ENCODE results near the gene C1R.

The C1R gene

DNA sequence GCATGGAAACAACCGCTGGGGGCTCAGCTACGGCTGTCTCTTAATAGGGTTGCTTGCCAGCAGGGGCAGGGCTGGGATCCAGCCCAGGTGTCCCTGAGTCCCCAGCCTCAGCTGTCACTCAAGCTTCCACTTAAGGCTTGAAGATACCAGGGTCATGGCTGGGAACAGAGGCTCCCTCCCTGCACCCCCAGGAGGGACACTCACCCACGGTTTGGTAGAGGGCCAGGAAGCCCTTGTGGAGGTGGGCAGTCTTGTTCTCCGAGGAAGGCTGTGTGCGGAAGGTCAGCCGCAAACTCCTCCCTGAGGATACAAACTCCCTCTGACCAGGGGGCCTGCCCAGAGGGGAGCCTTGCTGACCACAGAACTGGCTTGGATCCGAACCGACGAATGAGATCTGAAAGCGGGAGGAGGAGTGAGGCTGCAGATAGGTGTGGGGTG, 9.5 kb upstream of the C1R start:
- DNase-seq (ENCODE audit: insufficient read length, low spot score): no peak
- no peak for FAIRE-seq
- TF ChIP-seq POLR2A (IDR thresholded peaks at IDR 0.05; ENCODE audit: low read depth, low read length): no peak
- TF ChIP-seq PAX5 (IDR thresholded peaks at IDR 0.05; ENCODE audit: insufficient read depth, low read length, severe bottlenecking): no peak
- TF ChIP-seq SPI1 (IDR thresholded peaks at IDR 0.05; ENCODE audit: low read depth, low read length): no peak
- TF ChIP-seq POU2F2 (IDR thresholded peaks at IDR 0.05; ENCODE audit: low read depth, low read length): no peak
- no peak for TF ChIP-seq TAF1 (IDR thresholded peaks at IDR 0.05; ENCODE audit: low read depth, low read length)
- TF ChIP-seq POLR2AphosphoS5 (IDR thresholded peaks at IDR 0.05; ENCODE audit: low read depth, low read length): no peak

DNA sequence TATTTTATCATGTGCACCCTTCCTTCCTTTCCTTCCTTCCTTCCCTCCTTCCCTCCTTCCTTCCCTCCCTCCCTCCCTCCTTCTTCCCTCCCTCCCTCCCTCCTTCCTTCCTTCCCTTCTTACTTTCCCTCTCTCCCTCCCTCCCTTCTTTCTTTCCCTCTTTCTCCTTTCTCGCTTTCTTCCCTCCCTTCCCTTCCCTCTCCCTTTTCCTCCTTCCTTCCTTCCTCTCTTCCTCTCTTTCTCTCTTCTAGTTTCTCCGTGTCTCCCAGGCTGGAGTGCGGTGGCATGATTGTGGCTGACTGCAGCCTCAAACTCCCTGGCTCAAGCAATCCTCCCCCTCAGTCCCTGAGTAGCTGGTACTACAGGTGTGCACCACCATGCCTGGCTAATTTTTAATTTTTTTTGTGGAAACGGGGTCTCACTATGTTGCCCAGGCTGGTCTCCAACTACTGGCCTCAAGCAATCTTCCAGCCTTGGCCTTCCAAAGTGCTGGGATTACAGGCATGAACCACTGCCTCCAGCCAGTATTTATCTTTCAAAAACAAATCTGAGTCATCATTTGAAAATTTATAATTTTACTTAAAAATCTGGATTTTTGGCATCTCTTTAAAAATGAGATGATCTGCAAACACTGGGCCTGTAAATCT, 8.9 kb upstream of the C1R start:
- no peak for TF ChIP-seq TAF1 (IDR thresholded peaks at IDR 0.05; ENCODE audit: low read depth, low read length)
- TF ChIP-seq PAX5 (IDR thresholded peaks at IDR 0.05; ENCODE audit: insufficient read depth, low read length, severe bottlenecking): no peak
- TF ChIP-seq POLR2A (IDR thresholded peaks at IDR 0.05; ENCODE audit: low read depth, low read length): no peak
- TF ChIP-seq SPI1 (IDR thresholded peaks at IDR 0.05; ENCODE audit: low read depth, low read length): no peak
- no peak for TF ChIP-seq POU2F2 (IDR thresholded peaks at IDR 0.05; ENCODE audit: low read depth, low read length)
- no peak for TF ChIP-seq POLR2AphosphoS5 (IDR thresholded peaks at IDR 0.05; ENCODE audit: low read depth, low read length)
- DNase-seq (ENCODE audit: insufficient read length, low spot score) (no peak), FAIRE-seq (no peak)

DNA sequence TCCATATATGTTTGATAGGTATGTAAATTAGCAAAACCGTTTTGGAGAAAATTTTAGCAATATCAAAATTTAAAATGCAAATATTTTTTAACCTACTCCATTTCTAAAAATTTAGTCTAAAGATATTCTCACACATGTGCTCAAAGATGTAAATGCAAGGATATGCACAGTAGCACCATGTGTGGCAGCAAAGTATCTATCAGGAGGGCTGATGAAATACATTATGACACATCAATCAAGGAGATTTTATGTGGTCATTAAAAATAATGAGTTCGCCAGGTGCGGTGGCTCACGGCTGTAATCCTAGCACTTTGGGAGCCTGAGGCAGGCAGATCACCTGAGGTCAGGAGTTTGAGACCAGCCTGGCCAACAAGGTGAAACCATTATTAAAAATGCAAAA, 8.0 kb upstream of the C1R start:
- no peak for DNase-seq (ENCODE audit: insufficient read length, low spot score)
- no peak for FAIRE-seq
- no peak for TF ChIP-seq SPI1 (IDR thresholded peaks at IDR 0.05; ENCODE audit: low read depth, low read length)

DNA sequence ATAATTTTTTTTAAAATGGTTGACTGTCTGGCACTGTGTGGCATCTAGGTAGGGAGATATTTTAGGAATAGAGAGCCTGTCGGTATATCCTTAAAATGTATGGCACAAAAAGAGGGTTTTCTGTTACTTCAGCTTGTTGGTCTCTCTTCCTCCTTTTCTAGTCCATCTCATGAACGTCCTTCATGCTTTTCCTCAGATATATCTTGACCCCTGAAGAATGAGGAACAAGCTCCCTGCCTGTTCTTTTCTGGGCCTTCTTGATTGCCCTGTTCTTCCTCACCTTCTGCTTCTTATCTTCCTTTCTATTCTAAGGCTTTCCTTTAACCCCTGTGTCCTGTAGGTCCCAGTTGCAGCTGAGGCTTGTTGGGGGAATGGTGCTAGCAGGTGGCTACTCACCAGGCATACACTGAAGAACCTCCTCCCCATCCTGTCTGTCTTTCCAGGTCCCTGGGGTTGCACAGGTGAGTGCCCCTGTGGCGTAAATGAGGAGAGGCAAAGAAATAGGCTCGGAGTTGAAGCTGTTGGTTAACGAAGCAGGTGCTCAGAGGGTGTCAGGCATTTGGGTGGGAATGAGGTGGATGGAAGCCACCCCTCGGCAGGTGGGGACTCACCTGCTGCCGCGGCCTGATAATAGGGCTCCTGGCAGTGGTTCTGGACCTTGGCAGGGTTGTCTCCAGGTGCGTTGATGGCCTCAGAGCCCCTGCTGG, 7.2 kb upstream of the C1R start:
- DNase-seq (ENCODE audit: insufficient read length, low spot score) (no peak), FAIRE-seq (no peak)
- TF ChIP-seq POU2F2 (IDR thresholded peaks at IDR 0.05; ENCODE audit: low read depth, low read length): no peak

DNA sequence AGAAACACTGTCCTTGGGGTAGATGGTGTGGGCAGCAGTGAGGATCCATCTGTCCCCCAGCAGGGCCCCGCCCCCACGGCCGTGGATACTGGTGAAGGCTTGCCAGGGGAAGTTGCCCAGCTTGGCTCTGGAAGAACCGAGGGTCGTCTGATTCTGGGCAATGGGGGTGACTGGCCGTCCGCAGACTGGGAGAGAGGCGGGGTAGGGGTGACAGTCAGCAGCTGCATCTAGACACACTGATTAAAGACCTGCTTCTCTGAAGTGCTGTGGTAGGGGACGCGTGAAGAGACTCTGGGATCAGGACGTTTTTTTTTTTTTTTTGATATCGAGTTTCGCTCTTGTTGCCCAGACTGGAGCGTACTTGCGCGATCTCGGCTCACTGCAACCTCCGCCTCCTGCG, 4.7 kb upstream of the C1R start:
- FAIRE-seq (no peak), DNase-seq (ENCODE audit: insufficient read length, low spot score) (no peak)
- TF ChIP-seq PAX5 (IDR thresholded peaks at IDR 0.05; ENCODE audit: insufficient read depth, low read length, severe bottlenecking) (no peak), SPI1 (IDR thresholded peaks at IDR 0.05; ENCODE audit: low read depth, low read length) (no peak), TAF1 (IDR thresholded peaks at IDR 0.05; ENCODE audit: low read depth, low read length) (no peak), POU2F2 (IDR thresholded peaks at IDR 0.05; ENCODE audit: low read depth, low read length) (no peak), POLR2A (IDR thresholded peaks at IDR 0.05; ENCODE audit: low read depth, low read length) (no peak), POLR2AphosphoS5 (IDR thresholded peaks at IDR 0.05; ENCODE audit: low read depth, low read length) (no peak)

DNA sequence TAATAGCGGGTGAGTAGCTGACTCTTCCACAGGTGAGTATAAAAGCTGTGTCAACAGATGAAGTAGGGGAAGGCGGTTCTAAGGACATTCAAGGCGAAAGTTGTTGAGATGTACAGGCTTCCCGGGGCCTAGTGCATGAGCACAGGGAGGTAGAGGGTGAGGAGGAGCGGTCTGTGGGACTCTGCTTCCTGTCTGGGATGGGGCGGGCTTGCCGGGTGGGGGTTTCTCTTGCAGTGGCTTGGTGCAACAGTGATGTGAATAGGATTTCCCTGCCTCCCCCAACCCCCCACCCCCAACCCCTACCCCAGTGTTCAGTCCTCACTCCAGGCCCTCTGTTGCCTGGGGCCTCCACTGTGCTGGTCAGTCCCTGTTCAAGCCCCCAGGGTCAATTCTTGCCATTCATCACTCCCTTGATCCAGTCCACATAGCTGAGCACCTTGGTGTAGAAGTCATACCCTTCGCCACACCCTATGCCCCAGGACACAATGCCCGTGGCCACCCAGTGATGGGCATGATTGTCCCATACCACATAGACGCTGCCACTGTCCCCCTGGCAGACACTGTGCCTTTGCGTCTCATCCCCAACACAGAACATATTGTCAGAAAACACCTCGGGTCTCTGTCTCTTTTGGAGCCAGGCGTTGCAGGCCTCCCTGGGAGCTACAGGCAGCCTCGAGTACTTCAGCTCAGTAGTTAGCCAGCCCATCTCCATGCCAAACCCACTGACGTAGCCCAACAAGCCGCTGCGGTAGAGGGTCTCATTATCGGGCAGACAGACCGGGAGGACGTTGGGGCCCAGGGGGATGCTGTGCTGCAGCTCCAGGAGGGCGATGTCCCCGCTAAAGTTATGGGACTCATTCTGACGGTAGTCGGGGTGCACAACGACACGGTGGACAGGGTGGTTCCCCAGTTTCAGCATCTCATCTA, 4.0 kb upstream of the C1R start:
- TF ChIP-seq POU2F2 (IDR thresholded peaks at IDR 0.05; ENCODE audit: low read depth, low read length) (no peak), SPI1 (IDR thresholded peaks at IDR 0.05; ENCODE audit: low read depth, low read length) (no peak)
- no peak for DNase-seq (ENCODE audit: insufficient read length, low spot score)
- FAIRE-seq: no peak

DNA sequence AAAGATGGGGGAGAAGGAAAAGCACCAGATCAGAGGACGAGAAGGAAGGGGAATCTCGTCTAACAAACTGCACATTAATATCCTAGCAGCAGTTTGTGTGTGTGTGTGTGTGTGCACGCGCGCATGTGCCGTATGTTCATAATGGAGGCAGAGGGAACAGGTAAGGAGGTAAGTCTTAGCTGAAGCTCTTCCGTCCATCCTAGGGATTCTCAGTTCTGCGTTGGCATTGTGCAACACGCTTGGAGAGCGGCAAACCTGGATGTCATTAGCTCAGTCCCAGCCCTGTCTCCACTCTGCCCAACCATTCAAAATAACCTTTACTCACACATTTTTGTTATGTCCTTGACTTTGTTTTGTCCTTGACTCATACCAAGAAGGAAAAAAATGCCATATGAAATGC, 1.6 kb upstream of the C1R start:
- DNase-seq (ENCODE audit: insufficient read length, low spot score) (no peak), FAIRE-seq (no peak)
- TF ChIP-seq POU2F2 (IDR thresholded peaks at IDR 0.05; ENCODE audit: low read depth, low read length): no peak
- TF ChIP-seq TAF1 (IDR thresholded peaks at IDR 0.05; ENCODE audit: low read depth, low read length): no peak
- no peak for TF ChIP-seq POLR2A (IDR thresholded peaks at IDR 0.05; ENCODE audit: low read depth, low read length)
- TF ChIP-seq POLR2AphosphoS5 (IDR thresholded peaks at IDR 0.05; ENCODE audit: low read depth, low read length): no peak
- no peak for TF ChIP-seq SPI1 (IDR thresholded peaks at IDR 0.05; ENCODE audit: low read depth, low read length)
- TF ChIP-seq PAX5 (IDR thresholded peaks at IDR 0.05; ENCODE audit: insufficient read depth, low read length, severe bottlenecking): no peak

DNA sequence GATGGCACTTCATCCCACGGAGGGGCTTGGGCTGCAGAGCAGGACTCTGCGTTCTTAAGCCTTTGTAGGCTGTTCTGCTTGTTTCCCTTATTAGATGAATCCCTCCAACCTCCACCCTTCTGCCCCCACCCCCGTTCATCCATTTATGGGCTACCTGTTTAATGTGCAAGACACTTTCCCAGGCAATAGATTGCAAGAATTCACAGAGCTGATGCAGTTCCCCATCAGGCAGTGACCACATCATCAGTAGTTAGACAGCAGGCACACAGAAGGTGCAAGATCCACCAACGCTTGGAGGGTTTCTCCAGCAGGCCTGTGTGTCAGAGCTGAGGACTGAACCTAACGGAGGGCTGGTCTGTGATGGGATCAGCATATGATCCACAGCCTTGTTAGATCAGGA, 1.2 kb upstream of the C1R start:
- FAIRE-seq (no peak), DNase-seq (ENCODE audit: insufficient read length, low spot score) (no peak)
- TF ChIP-seq POU2F2 (IDR thresholded peaks at IDR 0.05; ENCODE audit: low read depth, low read length) (no peak), SPI1 (IDR thresholded peaks at IDR 0.05; ENCODE audit: low read depth, low read length) (no peak), PAX5 (IDR thresholded peaks at IDR 0.05; ENCODE audit: insufficient read depth, low read length, severe bottlenecking) (no peak), POLR2A (IDR thresholded peaks at IDR 0.05; ENCODE audit: low read depth, low read length) (no peak), POLR2AphosphoS5 (IDR thresholded peaks at IDR 0.05; ENCODE audit: low read depth, low read length) (no peak), TAF1 (IDR thresholded peaks at IDR 0.05; ENCODE audit: low read depth, low read length) (no peak)

DNA sequence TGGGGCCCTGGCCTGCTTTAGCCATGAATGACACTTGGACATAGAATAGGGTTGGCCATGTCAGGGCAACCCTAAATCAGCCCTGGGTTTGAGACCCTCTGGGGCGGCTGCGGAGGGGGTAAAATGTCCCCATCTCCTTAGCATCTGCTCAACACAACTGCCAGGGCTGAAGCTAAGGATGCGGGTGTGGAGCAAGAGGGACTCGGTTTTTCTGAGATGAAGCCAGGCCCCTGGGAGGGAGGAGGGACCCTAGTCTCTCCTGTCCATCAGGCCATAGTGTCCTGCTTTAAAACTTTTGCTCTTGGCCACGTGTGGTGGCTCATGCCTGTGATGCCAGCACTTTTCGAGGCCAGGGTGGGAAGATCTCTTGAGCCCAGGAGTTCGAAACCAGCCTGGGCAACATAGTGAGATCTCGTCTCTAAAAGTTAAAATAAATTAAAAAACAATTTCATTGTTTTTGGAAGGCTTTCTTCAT, 778 bp upstream of the C1R start:
- FAIRE-seq (no peak), DNase-seq (ENCODE audit: insufficient read length, low spot score) (no peak)
- no peak for TF ChIP-seq POLR2AphosphoS5 (IDR thresholded peaks at IDR 0.05; ENCODE audit: low read depth, low read length)
- TF ChIP-seq POU2F2 (IDR thresholded peaks at IDR 0.05; ENCODE audit: low read depth, low read length): no peak
- TF ChIP-seq SPI1 (IDR thresholded peaks at IDR 0.05; ENCODE audit: low read depth, low read length): no peak
- TF ChIP-seq PAX5 (IDR thresholded peaks at IDR 0.05; ENCODE audit: insufficient read depth, low read length, severe bottlenecking): no peak
- TF ChIP-seq POLR2A (IDR thresholded peaks at IDR 0.05; ENCODE audit: low read depth, low read length): no peak
- no peak for TF ChIP-seq TAF1 (IDR thresholded peaks at IDR 0.05; ENCODE audit: low read depth, low read length)
